Mesothelial cell of epicardium (in vitro differentiated cells): ENCODE data around the gene VRK3. TPM values are rescaled to one million over a fixed set of nuclear protein-coding genes. Genes with fewer than 3 reads are reported as not detected.
A peak's percentile ranks its signal among the peaks of the same experiment; 100 is the strongest.
"Not testable (repeated sequence)": the region's sequence is repeated elsewhere in the genome, so short reads cannot be mapped to it uniquely, and the experiment has no call there.

Experiments
- DNase-seq, 2 experiments: peaks; one replicate each; pipeline ENCODE4 v3.0.0; 2021; ENCODE audit warnings: low spot score in 2 of 2; ENCODE audit not compliant: unreplicated experiment in 2 of 2
- H3K27ac Mint-ChIP-seq: 2 replicates; pipeline ENCODE4 v1.8.0; 2021; ENCODE audit warnings: mixed read lengths
- H3K27me3 Mint-ChIP-seq: 2 replicates; pipeline ENCODE4 v1.8.0; 2021; ENCODE audit warnings: low read depth, mixed read lengths
- H3K36me3 Mint-ChIP-seq: 2 replicates; pipeline ENCODE4 v1.8.0; 2021; ENCODE audit warnings: mixed read lengths
- H3K4me1 Mint-ChIP-seq: 2 replicates; pipeline ENCODE4 v1.8.0; 2021; ENCODE audit warnings: mixed read lengths
- H3K4me3 Mint-ChIP-seq: 2 replicates; pipeline ENCODE4 v1.8.0; 2021; ENCODE audit warnings: mild to moderate bottlenecking, moderate library complexity, mixed read lengths
- H3K9me3 Mint-ChIP-seq: 2 replicates; pipeline ENCODE4 v1.8.0; 2021; ENCODE audit warnings: mixed read lengths
- total RNA-seq: library from RNA; stranded (reverse); gene quantifications from 3 replicates; pipeline ENCODE4 v1.2.1, GENCODE V29; 2021
- TF ChIP-seq, protein P1 (sequence below): fragments of 200-600 bp; sonication (generic); IDR thresholded peaks from one replicate; pipeline ENCODE4 v1.5.0; 2021; ENCODE audit warnings: antibody characterized with exemption; ENCODE audit not compliant: unreplicated experiment

VRK3 gene, protein sequence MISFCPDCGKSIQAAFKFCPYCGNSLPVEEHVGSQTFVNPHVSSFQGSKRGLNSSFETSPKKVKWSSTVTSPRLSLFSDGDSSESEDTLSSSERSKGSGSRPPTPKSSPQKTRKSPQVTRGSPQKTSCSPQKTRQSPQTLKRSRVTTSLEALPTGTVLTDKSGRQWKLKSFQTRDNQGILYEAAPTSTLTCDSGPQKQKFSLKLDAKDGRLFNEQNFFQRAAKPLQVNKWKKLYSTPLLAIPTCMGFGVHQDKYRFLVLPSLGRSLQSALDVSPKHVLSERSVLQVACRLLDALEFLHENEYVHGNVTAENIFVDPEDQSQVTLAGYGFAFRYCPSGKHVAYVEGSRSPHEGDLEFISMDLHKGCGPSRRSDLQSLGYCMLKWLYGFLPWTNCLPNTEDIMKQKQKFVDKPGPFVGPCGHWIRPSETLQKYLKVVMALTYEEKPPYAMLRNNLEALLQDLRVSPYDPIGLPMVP
- total RNA-seq = 40.1 to 42.0 TPM (median 40.6 TPM) in 3 replicates

DNA sequence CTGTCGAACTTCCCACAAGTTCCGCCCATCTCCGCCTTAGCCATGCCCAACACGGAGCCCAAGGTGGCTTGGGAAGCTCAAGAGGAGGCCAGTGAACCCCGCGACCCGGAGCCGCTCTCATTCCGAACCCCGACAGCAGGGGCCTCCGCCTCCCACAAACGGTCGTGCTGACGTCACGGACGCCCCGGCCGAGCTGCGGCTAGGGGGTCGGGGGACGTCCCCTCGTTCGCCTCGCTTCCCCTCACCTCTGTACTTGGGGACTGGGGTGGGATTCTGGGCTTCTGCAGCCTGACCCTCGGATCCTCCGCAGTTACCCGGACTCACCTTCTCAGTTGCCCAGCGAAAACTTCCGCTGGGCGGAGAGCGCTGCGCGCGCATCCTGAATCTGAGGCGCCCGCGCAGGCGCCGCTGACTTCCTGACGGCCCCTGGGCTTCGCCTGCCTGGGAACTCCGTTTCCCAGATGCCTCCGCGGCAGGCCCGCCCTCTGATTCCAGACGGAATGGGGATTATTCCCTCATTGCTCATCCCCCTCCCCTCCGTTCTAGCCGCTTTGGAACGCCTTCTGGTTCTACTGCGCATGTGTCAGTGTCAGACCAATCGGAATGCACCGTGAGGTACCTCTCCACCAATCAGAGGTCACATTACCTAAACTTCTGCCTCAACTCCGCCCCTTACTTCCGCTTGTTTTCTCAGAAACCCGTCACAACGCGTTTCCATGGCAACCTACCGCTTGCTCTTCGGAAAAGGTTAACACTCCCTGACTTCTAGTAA, at the start of gene VRK3:
VRK3 (minus strand) TSS at position 351 of the 772 bp plus-strand sequence. CDS start 9,210 bp downstream, outside the sequence.
- no peaks in the 10 kb centered on the region for H3K9me3 Mint-ChIP-seq
- H3K4me1 Mint-ChIP-seq = peaks cover 26% of the 10 kb centered on the region
- no peaks in the 10 kb centered on the region for H3K27me3 Mint-ChIP-seq
- peak; percentile 96 to 99 for DNase-seq
- TF ChIP-seq, protein P1, sequence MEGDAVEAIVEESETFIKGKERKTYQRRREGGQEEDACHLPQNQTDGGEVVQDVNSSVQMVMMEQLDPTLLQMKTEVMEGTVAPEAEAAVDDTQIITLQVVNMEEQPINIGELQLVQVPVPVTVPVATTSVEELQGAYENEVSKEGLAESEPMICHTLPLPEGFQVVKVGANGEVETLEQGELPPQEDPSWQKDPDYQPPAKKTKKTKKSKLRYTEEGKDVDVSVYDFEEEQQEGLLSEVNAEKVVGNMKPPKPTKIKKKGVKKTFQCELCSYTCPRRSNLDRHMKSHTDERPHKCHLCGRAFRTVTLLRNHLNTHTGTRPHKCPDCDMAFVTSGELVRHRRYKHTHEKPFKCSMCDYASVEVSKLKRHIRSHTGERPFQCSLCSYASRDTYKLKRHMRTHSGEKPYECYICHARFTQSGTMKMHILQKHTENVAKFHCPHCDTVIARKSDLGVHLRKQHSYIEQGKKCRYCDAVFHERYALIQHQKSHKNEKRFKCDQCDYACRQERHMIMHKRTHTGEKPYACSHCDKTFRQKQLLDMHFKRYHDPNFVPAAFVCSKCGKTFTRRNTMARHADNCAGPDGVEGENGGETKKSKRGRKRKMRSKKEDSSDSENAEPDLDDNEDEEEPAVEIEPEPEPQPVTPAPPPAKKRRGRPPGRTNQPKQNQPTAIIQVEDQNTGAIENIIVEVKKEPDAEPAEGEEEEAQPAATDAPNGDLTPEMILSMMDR = no peak
- H3K4me3 Mint-ChIP-seq = peak within 1 kb of the TSS; percentile 94
- H3K27ac Mint-ChIP-seq = peak within 1 kb of the TSS; percentile 99
- peaks cover 8% of the 10 kb centered on the region for H3K36me3 Mint-ChIP-seq

- not testable (repeated sequence) for DNase-seq, H3K27me3 Mint-ChIP-seq, H3K4me3 Mint-ChIP-seq, H3K36me3 Mint-ChIP-seq, H3K4me1 Mint-ChIP-seq, H3K27ac Mint-ChIP-seq
- peaks cover 24% of the 10 kb centered on the region for H3K9me3 Mint-ChIP-seq
Observed at GRCh38 chr19:50068382-50068781, 43.2 kb upstream of the VRK3 start.

GRCh38 chr19:50067575-50067974, 42.4 kb upstream of the VRK3 start:
- Mint-ChIP-seq H3K27ac (no peak overlapping the region), H3K27me3 (no peaks in the 10 kb centered on the region), H3K36me3 (no peaks in the 10 kb centered on the region), H3K4me1 (no peaks in the 10 kb centered on the region), H3K9me3 (peaks cover 26% of the 10 kb centered on the region), H3K4me3 (no peak overlapping the region)
- TF ChIP-seq, protein P1 = no peak
- DNase-seq = no peak

DNA sequence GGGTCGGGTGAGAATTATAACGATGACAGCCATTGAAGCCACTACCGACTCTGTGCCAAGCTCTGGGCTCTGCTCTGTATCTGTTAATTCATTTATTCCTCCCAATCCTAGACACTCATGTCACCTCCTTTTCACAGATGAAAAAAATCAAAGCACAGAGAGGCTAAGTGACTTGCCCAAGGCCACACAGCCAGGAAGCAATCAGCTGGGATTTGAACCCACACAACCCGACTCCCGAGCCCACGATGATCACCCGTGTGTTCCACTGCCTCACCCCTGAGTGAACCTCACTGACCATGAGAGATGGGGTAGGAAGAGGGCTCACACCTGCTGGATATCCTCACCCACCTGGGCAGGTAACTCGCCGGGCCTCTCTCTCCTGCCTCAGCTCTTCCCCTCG, 40.8 kb upstream of the VRK3 start:
- Mint-ChIP-seq H3K9me3 (peaks cover 32% of the 10 kb centered on the region), H3K27me3 (no peaks in the 10 kb centered on the region), H3K4me3 (no peak overlapping the region), H3K36me3 (no peaks in the 10 kb centered on the region), H3K4me1 (no peaks in the 10 kb centered on the region), H3K27ac (no peak overlapping the region)
- TF ChIP-seq, protein P1 = no peak
- no peak for DNase-seq

GRCh38 chr19:50061650-50062049, 36.5 kb upstream of the VRK3 start:
- H3K27me3 Mint-ChIP-seq = no peaks in the 10 kb centered on the region
- DNase-seq = no peak
- H3K9me3 Mint-ChIP-seq = peaks cover 45% of the 10 kb centered on the region
- TF ChIP-seq, protein P1 = no peak
- no peak overlapping the region for H3K4me3 Mint-ChIP-seq
- no peaks in the 10 kb centered on the region for H3K36me3 Mint-ChIP-seq
- no peaks in the 10 kb centered on the region for H3K4me1 Mint-ChIP-seq
- H3K27ac Mint-ChIP-seq = no peak overlapping the region

DNA sequence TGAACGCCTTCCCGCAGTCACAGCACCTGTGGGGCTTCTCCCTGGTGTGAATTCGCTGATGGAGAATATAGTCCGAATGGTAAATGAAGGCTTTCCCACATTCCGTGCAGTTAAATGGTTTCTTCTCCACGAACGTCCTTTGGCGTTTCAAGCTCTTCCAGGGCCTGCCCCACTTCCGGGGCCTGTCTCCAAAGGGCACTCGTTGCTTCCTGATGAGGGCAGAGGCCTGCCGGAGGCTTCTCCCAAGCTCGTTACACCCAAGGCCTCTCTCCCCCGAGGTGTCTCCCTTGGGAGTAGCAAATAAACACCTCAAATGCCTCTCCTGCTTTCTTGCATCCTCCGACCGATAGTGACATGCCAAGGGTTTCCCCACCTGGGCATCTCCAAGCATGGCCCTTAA, 34.9 kb upstream of the VRK3 start:
- no peak for DNase-seq
- Mint-ChIP-seq H3K9me3 (peaks cover 45% of the 10 kb centered on the region), H3K27me3 (no peaks in the 10 kb centered on the region), H3K4me1 (no peaks in the 10 kb centered on the region), H3K4me3 (no peak overlapping the region), H3K27ac (no peak overlapping the region), H3K36me3 (no peaks in the 10 kb centered on the region)
- TF ChIP-seq, protein P1 = no peak
